CD4-positive, alpha-beta T cell (primary cell): ENCODE measurements around the gene PCYOX1L. TPM values are rescaled to one million over a fixed set of nuclear protein-coding genes. Genes with fewer than 3 reads are reported as not detected.

ENCODE experiments used
- ATAC-seq: fragments of 200-7000 bp; cut with Tn5 transposase; one replicate; pipeline ENCODE4 v1.10.0; 2022; ENCODE audit warnings: mild to moderate bottlenecking; ENCODE audit not compliant: poor library complexity
- CTCF ChIA-PET: fragments of 350-600 bp; sonication (Branson Sonifier 250); formaldehyde crosslinking; loops from one replicate; lab custom pipeline; 2021; ENCODE audit warnings: antibody characterized with exemption, inconsistent platforms; lab: Charles Lee
- POLR2A ChIA-PET: fragments of 350-600 bp; sonication (Branson Sonifier 250); formaldehyde crosslinking; loops from one replicate; lab custom pipeline; 2021; ENCODE audit warnings: antibody characterized with exemption, inconsistent platforms; lab: Charles Lee
- DNase-seq, 14 experiments: peaks; one replicate each; pipeline ENCODE4 v3.0.0-alpha.2; 2013 to 2020; ENCODE audit warnings: mixed read lengths in 2 of 14
- H3K27ac ChIP-seq, 2 donors: one replicate each; pipeline versions ENCODE4 v1.5.1 to v1.7.0; 2013; ENCODE audit warnings: low read length in 2 of 2, low read depth in 1 of 2, mild to moderate bottlenecking in 1 of 2
- H3K27me3 ChIP-seq, 2 experiments: 1 replicate in 1 of 2; 2 replicates in 1 of 2; pipeline versions ENCODE4 v1.6.1 to v1.7.0; 2013; ENCODE audit warnings: low read length in 2 of 2, control low read depth in 1 of 2, mild to moderate bottlenecking in 1 of 2, moderate library complexity in 1 of 2; ENCODE audit not compliant: insufficient read depth in 2 of 2, control insufficient read depth in 1 of 2
- H3K36me3 ChIP-seq: one replicate; pipeline ENCODE4 v1.6.1; 2013; ENCODE audit warnings: low read length, control low read depth; ENCODE audit not compliant: insufficient read depth
- H3K4me1 ChIP-seq: one replicate; pipeline ENCODE4 v1.6.1; 2013; ENCODE audit warnings: low read length, control low read depth; ENCODE audit not compliant: insufficient read depth
- H3K4me3 ChIP-seq: one replicate; pipeline ENCODE4 v1.5.1; 2013; ENCODE audit warnings: mild to moderate bottlenecking, low read length, moderate library complexity
- H3K9me3 ChIP-seq, 2 experiments: 1 replicate in 1 of 2; 2 replicates in 1 of 2; pipeline versions ENCODE4 v1.6.1 to v1.7.0; 2013; ENCODE audit warnings: low read length in 2 of 2, mild to moderate bottlenecking in 2 of 2, control low read depth in 1 of 2, moderate library complexity in 1 of 2; ENCODE audit not compliant: control insufficient read depth in 1 of 2, insufficient read depth in 1 of 2
- H3K27ac Mint-ChIP-seq: one replicate; pipeline ENCODE4 v1.8.0; 2020; ENCODE audit warnings: mixed read lengths
- H3K27me3 Mint-ChIP-seq: one replicate; pipeline ENCODE4 v1.8.0; 2021; ENCODE audit warnings: mixed read lengths
- H3K36me3 Mint-ChIP-seq: one replicate; pipeline ENCODE4 v1.8.0; 2021; ENCODE audit warnings: low read depth, mixed read lengths
- H3K4me1 Mint-ChIP-seq: one replicate; pipeline ENCODE4 v1.8.0; 2021; ENCODE audit warnings: low read depth, mixed read lengths
- H3K4me3 Mint-ChIP-seq: one replicate; pipeline ENCODE4 v1.8.0; 2020; ENCODE audit warnings: mild to moderate bottlenecking, mixed read lengths
- H3K9me3 Mint-ChIP-seq: one replicate; pipeline ENCODE4 v1.8.0; 2020; ENCODE audit warnings: mixed read lengths
- CTCF ChIP-seq: fragments of 200-600 bp; IDR thresholded peaks from one replicate; pipeline ENCODE4 v1.8.0; 2022; ENCODE audit warnings: antibody characterized with exemption, mild to moderate bottlenecking
- intact Hi-C, 2 experiments: fragments of 100-400 bp; cut with DNase I in 1 of 2; cut with micrococcal nuclease in 1 of 2; formaldehyde crosslinking; loops; one replicate each; pipeline versions ENCODE4 v1.15.1 to v1.9.0; 2023 to 2025; cut with DNase I, micrococcal nuclease
- total RNA-seq, 174 experiments: library from RNA in 2 of 174; stranded (reverse) in 2 of 174; gene quantifications; one replicate each; pipeline ENCODE4 v1.2.3 and lab custom pipeline; 2021 to 2026

PCYOX1L gene
- total RNA-seq, 2 experiments from 2014 or later: 22.9 to 24.8 TPM

GRCh38 chr5:149367972-149368645, 10.3 kb downstream of the PCYOX1L start:
- CTCF ChIA-PET: interaction anchor here (0.7 to 2.3 kb wide), 17 partner anchors 8 to 227 kb away, joined by 3 to 32 read pairs (median 6); partner anchors contain the start of genes ABLIM3, CSNK1A1, GRPEL2 and PCYOX1L
- DNase-seq: no peak
- Histone ChIP-seq H3K36me3 (peaks cover 10% of the 10 kb centered on the region), H3K4me3 (no peak overlapping the region), H3K4me1 (peaks cover 23% of the 10 kb centered on the region), H3K27me3 (peaks cover 0 to 3% of the 10 kb centered on the region in 2 experiments), H3K9me3 (no peaks in the 10 kb centered on the region), H3K27ac (no peak overlapping the region)
- POLR2A ChIA-PET: interaction anchor here (1.0 to 3.2 kb wide), 5 partner anchors 8 to 22 kb away, joined by 3 to 24 read pairs (median 3); partner anchors contain the start of genes GRPEL2 and PCYOX1L
- H3K4me3 Mint-ChIP-seq: no peak overlapping the region
- no peaks in the 10 kb centered on the region for H3K27me3 Mint-ChIP-seq
- no peak for ATAC-seq
- H3K27ac Mint-ChIP-seq: no peak overlapping the region
- intact Hi-C loops: no loop called here
- H3K9me3 Mint-ChIP-seq: no peaks in the 10 kb centered on the region
- H3K4me1 Mint-ChIP-seq: peaks cover 35% of the 10 kb centered on the region
- TF ChIP-seq CTCF: no peak
- H3K36me3 Mint-ChIP-seq: peaks cover 34% of the 10 kb centered on the region

GRCh38 chr5:149370878-149371277, 13.0 kb downstream of the PCYOX1L start:
- Histone ChIP-seq H3K36me3 (no peaks in the 10 kb centered on the region), H3K27me3 (peaks cover 0 to 3% of the 10 kb centered on the region in 2 experiments), H3K4me3 (no peak overlapping the region), H3K27ac (no peak overlapping the region), H3K4me1 (peaks cover 23% of the 10 kb centered on the region), H3K9me3 (no peaks in the 10 kb centered on the region)
- DNase-seq (no peak), ATAC-seq (no peak)
- no peak overlapping the region for H3K27ac Mint-ChIP-seq
- no peak for TF ChIP-seq CTCF
- intact Hi-C loops: loop anchor here (1.0 to 10.0 kb wide), 3 partner anchors 54 to 226 kb away; partner anchors contain the start of gene ABLIM3 (in 1 of the 2)
- H3K4me1 Mint-ChIP-seq: peaks cover 25% of the 10 kb centered on the region
- H3K36me3 Mint-ChIP-seq: peaks cover 19% of the 10 kb centered on the region
- POLR2A ChIA-PET: interaction anchor here (1.3 to 1.5 kb wide), 2 partner anchors 13 to 26 kb away, joined by 8 to 9 read pairs; partner anchors contain the start of genes GRPEL2 and PCYOX1L
- CTCF ChIA-PET: interaction anchor here (0.6 to 2.5 kb wide), 4 partner anchors 27 to 56 kb away, joined by 3 to 22 read pairs (median 8); no protein-coding TSS in a partner anchor
- no peak overlapping the region for H3K4me3 Mint-ChIP-seq
- no peaks in the 10 kb centered on the region for H3K9me3 Mint-ChIP-seq
- H3K27me3 Mint-ChIP-seq: no peaks in the 10 kb centered on the region

- Mint-ChIP-seq H3K4me3 (no peak overlapping the region), H3K27me3 (no peaks in the 10 kb centered on the region), H3K9me3 (no peaks in the 10 kb centered on the region), H3K27ac (no peak overlapping the region), H3K36me3 (peaks cover 15% of the 10 kb centered on the region), H3K4me1 (peaks cover 25% of the 10 kb centered on the region)
- no peak overlapping the region for H3K4me3 ChIP-seq
- ChIA-PET POLR2A (interaction anchor here (1.1 to 1.5 kb wide), 5 partner anchors 11 to 54 kb away, joined by 3 to 9 read pairs (median 4); partner anchors contain the start of genes GRPEL2 and PCYOX1L), CTCF (interaction anchor here (0.6 to 2.5 kb wide), 8 partner anchors 16 to 106 kb away, joined by 3 to 22 read pairs (median 4); no protein-coding TSS in a partner anchor)
- DNase-seq (peak; percentile 55 to 85 (median 64)), ATAC-seq (peak; percentile 93)
- H3K27ac ChIP-seq: no peak overlapping the region
- intact Hi-C loops: loop anchor here (1.0 to 10.0 kb wide), 3 partner anchors 54 to 227 kb away; partner anchors contain the start of gene ABLIM3 (in 1 of the 2)
- H3K4me1 ChIP-seq: peaks cover 23% of the 10 kb centered on the region
- no peaks in the 10 kb centered on the region for H3K9me3 ChIP-seq
- peaks cover 2% of the 10 kb centered on the region for H3K36me3 ChIP-seq
- peaks cover 0 to 3% of the 10 kb centered on the region in 2 experiments for H3K27me3 ChIP-seq
- peak; percentile 85 for TF ChIP-seq CTCF
Observed at GRCh38 chr5:149371296-149371962, 13.6 kb downstream of the PCYOX1L start.
